Measurements from ENCODE around the gene ESYT3. TPM values are rescaled to one million over a fixed set of nuclear protein-coding genes. Genes with fewer than 3 reads are reported as not detected.

Gene ESYT3
- total and polyA plus RNA-seq, 2 of the 8 experiments (the other 6 are each of a cell fraction or from before 2014, with no cell fraction given) = 4.4 to 7.3 TPM

DNA sequence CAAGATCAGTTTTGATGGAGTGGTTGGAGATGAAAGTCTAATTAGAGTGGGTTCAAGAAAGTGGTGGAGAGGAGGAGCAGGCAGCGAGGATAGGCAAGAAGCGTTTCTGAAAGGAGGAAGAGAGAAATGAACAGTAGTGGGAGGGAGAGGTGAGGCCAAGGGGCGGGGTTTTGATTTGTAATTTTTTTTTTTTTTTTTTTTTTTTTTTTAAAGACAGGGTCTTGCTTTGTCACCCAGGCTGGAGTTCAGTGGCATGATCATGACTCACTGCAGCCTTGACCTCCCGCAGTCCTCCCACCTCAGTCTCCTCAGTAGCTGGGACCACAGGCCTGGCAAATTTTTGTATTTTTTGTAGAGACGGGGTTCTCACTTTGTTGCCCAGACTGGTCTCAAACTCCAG lies 49.4 kb upstream of the ESYT3 start (continued):
- no peak for TF ChIP-seq GABPA (IDR thresholded peaks at IDR 0.05; ENCODE audit: borderline replicate concordance, insufficient read depth, low read length)
- TF ChIP-seq KDM5A (IDR thresholded peaks at IDR 0.05; ENCODE audit: low read length) = no peak

Measured in H1 (cell line).